ENCODE results near the gene TMEM116.
"Not testable (repeated sequence)": the region's sequence is repeated elsewhere in the genome, so short reads cannot be mapped to it uniquely, and the experiment has no call there.

Gene TMEM116

DNA sequence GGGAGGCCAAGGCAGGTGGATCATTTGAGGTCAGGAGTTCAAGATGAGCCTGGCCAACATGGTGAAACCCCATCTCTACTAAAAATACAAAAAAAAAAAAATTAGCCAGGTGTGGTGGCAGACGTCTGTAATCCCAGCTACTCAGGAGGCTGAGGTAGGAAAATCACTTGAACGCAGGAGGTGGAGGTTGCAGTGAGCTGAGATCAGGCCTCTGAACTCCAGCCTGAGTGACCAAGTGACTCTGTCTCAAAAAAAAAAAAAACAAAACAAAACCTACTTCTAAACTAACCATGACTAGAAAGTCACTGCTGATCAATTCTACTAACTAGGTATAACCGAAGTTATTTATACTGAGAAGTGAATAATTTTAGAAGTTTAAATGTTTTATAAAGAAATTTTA is 3.4 kb downstream of the TMEM116 start:
- DNase-seq (ENCODE audit: low read depth) = not testable (repeated sequence)

DNA sequence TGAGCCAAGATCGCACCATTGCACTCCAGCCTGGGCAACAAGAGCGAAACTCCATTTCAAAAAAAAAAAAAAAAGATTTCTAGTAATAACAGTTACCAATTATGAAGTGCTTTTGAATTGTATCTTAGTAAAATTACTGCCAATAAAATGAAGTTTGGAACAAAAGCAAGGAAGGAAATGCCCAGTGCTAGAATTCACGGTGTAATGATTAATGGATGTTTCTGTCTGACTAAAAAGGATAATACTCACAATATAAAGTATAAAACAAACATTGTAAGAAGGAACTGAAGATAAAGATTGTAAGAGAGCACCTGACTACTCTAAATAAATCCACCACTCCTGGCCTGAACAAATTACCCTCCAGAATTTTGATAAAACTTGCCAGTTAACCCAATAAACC is 4.0 kb downstream of the TMEM116 start:
- no peak for DNase-seq (ENCODE audit: low read depth)

DNA sequence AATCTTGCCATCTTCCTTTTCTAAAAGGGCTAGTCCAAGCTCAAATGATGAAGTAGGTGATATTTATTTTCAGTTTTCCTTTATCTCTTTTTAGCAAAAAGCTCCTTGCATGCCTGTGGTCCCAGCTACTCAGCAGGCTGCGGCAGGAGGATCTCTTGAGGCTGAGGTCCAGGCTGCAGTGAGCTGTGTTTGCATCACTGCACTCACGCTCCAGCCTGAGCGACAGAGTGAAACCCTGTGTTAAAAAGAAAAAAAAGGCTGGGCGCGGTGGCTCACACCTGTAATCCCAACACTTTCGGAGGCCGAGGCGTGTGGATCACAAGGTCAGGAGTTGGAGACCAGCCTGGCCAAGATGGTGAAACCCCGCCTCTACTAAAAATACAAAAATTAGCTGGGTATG is 5.0 kb downstream of the TMEM116 start:
- no peak for DNase-seq (ENCODE audit: low read depth)

DNA sequence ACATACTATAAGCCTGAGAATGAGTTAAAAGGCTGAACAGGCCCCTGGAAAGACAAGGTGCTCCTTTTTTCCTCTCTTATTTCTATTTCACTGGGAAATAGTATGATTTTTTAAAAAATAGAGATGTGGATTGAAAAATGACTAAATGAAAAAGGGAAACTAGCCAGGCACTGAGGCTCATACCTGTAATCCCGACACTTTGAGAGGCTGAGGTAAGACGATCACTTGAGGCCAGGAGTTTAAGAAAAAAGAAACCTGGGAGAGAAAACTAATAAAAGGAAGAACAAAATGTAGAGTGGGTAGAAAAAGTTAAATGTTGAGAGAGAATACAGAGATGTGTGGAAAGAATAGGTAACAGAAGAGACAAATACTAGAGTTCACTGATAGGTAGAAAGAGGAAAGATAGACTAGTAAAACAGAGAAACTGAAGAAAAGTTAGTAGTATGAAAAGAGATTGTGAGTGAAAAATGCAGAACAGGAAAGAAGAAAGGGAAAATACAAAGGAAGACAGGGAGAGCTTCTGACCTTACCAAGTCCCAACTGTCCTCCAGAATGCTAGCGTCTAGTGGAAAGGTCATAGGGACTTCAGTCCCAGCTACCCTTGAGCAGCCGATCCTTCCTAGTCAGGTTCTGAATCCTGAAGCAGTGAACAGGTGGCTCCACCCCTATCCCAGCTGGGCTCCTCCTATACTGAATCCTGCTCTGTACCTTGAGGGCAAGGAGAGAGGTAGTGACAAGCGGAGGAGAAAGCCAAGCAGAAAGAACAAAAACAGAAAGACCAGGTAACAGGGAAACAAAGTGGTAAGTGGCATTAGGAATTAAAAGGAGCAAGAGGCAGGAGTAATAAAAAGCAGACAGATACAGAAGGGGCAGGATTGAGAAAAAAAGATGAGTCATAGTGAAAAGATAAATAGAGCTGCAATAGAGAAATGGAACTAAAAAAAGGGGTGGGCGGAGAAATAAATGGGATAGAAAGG is 7.3 kb downstream of the TMEM116 start:
- DNase-seq (ENCODE audit: low read depth) = no peak

DNA sequence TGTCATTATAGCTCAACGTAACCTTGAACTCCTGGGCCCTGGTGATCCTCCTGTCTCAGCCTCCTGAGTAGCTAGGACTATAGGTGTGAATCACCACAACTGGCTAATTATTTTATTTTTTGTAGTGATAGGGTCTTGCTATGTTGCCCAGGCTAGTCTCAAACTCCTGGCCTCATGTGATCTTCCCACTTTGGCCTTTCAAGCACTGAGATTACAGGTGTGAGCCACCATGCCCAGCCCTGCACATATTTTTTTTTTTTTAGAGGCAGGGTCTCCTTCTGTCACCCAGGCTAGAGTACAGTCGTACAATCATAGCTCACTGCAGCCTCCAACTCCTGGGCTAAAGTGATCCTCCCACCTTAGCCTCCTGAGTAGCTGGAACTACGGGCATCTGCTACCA is 8.9 kb downstream of the TMEM116 start:
- no peak for DNase-seq (ENCODE audit: low read depth)

DNA sequence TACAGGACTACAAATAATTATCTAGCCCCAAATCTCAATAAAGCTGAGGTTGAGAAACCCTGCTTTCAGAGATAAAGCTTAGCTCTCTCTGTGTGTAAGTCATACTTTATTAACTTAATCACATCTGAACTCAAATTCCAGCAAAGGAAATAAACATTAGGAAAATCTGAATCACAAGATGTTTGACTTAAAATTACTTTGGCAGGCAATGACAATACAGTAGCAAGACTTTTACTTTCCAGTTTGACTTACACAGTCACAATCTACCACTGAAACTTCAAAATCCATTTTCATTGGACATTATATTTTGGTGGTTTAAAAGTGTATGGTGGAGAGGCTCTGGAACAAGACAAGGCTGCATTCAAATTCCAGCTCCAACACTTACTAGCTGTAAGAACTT is 11.4 kb downstream of the TMEM116 start:
- DNase-seq (ENCODE audit: low read depth) = no peak

- no peak for DNase-seq (ENCODE audit: low read depth)
Measured at GRCh38 chr12:112000820-112001219, 12.1 kb downstream of the TMEM116 start.

DNA sequence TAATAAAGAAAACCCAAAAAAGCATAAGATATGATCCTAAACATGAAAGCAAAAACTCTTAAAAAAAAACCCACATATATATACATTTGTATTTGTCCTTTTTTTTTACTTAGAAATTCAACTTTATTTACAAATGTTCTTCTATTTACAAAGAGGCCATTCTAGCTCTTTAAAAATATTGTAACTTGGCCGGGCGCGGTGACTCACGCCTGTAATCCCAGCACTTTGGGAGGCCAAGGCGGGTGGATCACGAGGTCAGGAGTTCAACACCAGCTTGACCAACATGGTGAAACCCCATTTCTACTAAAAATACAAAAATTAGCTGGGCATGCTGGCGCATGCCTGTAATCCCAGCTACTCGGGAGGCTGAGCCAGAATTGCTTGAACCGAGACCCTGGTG is 13.8 kb downstream of the TMEM116 start:
- not testable (repeated sequence) for DNase-seq (ENCODE audit: low read depth)

- no peak for DNase-seq (ENCODE audit: low read depth)
Measured at GRCh38 chr12:111998015-111998414, 14.9 kb downstream of the TMEM116 start.

- DNase-seq (ENCODE audit: low read depth) = no peak
Measured at GRCh38 chr12:111997300-111997699, 15.7 kb downstream of the TMEM116 start.

DNA sequence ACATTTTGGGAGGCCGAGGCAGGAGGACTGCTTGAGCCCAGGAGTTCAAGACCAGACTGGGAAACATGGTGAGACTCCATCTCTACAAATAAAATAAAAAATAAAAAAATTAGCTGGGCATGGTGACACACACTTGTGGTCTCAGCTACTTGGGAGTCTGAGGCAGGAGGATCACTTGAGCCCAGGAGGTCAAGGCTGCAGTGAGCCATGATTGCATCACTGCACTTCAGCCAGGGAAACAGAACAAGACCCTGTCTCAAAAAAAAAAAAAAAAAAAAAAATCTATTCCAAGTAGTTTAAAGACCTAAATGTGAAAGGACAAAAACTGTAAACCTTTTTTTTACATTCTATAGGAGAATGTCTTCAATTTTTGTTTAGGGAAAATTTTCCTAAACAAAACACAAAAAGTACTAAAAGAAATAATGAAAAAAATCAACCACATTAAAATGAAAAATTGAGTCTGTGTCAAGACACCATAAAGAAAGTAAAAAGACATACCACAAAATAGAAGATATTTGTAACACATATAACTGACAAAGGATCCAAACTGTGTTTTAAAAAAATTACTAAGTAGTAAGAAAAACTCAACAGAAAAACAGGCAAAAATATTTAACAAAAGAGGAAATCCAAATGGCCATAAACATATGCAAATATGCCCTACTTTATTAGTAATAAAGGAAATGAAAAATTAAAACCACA is 17.0 kb downstream of the TMEM116 start:
- DNase-seq (ENCODE audit: low read depth) = no peak

DNA sequence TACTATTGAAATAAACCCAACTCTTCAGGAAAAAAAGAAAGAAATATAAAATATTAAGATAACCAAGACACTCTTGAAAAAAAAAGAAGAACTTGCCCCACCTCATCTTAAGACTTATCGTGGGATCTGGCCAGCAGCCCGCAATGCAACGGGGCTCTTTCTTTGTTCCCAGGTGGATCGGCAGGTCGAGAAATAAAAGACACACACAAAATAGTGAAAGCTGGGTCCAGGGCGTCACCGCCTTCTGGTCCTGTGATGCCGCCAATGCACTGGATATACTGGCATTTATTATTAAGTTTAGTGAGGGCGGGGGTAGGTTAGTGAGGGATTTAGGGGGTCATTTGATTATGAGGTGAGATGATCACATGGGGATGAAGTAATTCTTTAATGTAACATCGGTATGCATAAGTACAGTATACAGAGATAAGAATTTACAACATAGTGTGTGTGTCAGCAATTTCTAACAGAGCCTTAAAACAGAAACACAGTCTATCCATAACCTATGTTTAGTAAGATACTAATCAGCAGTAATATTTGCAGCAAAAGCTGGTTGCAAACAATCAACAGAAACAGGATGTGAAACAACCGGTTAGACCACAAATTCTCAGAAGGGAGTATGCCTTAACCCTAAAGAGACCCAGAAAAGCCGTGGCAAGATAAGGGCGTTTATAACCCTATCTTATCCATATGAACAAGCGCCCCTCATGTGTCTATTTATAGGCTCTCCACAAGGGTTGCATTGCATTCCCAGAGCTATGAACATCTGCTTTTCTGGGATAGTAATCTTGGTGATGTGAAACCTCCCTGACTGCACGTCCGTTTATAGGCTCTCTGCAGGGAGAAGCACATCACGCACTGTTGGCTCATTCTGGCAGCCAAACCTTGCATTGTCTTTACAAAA is 18.5 kb downstream of the TMEM116 start:
- not testable (repeated sequence) for DNase-seq (ENCODE audit: low read depth)

- DNase-seq (ENCODE audit: low read depth) = no peak
Measured at GRCh38 chr12:111993292-111994150, 19.4 kb downstream of the TMEM116 start.

- no peak for DNase-seq (ENCODE audit: low read depth)
Measured at GRCh38 chr12:111992464-111992863, 20.5 kb downstream of the TMEM116 start.

DNA sequence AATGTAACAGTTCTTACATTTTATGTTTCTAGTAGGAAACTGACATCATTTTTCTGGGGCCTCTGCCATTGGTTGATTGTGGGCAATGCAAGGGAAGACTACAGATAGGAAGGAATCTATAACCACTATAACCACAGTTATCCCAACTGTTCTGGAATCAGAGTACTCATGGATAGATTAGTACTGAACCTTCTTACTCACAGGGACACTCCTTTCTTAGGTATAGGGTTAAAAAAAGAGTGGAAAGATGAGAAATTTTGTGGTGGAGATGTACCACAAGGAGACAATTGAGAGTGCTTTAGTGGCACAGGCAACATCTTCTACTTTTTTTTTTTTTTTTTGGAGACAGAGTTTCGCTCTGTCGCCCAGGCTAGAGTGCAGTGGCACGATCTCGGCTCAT is 21.0 kb downstream of the TMEM116 start:
- DNase-seq (ENCODE audit: low read depth) = no peak

GRCh38 chr12:111991535-111991934 is 21.4 kb downstream of the TMEM116 start:
- DNase-seq (ENCODE audit: low read depth) = no peak

- DNase-seq (ENCODE audit: low read depth) = no peak
Measured at GRCh38 chr12:111984820-111985219, 28.1 kb downstream of the TMEM116 start.

GRCh38 chr12:111981987-111982386 is 31.0 kb downstream of the TMEM116 start:
- no peak for DNase-seq (ENCODE audit: low read depth)

DNA sequence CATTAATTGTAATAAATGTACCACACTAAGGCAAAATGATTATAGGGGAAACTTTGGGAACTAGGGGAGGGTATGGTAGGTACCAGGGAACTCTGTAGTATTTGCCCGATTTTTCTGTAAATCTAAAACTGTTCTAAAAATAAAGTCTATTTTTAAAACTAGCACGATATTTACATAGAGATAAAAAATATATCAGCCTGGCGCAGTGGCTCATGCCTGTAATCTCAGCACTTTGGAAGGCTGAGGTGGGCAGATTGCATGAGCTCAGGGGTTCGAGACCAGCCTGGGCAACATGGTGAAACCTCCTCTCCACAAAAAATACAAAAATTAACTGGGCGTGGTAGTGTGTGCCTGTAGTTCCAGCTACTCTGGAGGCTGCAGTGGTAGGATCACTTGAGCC is 32.4 kb downstream of the TMEM116 start:
- DNase-seq (ENCODE audit: low read depth) = no peak

DNA sequence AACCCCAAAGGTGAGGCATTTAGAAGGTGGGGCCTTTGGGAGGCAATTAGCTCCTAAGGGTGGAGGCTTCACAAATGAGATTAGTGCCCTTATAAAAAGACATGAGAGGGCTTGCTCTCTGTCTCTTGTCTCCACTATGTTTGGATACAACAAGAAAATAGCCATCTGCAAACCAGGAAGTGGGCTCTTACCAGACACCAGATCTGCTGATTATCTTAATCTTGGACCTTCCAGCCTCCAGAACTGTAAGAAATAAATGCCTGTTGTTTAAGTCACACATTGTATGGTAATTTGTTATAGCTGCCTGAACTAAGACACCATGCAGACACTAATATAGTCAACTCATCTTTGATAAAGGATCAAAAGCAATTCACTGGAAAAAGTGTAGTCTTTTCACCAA is 34.4 kb downstream of the TMEM116 start:
- DNase-seq (ENCODE audit: low read depth) = no peak

GRCh38 chr12:111976860-111977259 is 36.1 kb downstream of the TMEM116 start:
- no peak for DNase-seq (ENCODE audit: low read depth)

All from GM04504 (cell line).